ENCODE results near the gene NR6A1. TPM values are rescaled to one million over a fixed set of nuclear protein-coding genes. Genes with fewer than 3 reads are reported as not detected.

NR6A1 gene
- total RNA-seq, 4 donors from 2014 or later: 9.7 to 14.6 (median 12.5) TPM

- Histone ChIP-seq H3K4me1 (no peaks in the 10 kb centered on the region), H3K36me3 (no peaks in the 10 kb centered on the region), H3K27me3 (no peaks in the 10 kb centered on the region), H3K4me3 (no peak overlapping the region), H3K27ac (no peak overlapping the region), H3K9me3 (no peaks in the 10 kb centered on the region)
- WGBS, 2 donors (ENCODE audit: low coverage in 1 of 2): 81 to 87% methylated on average over 2 of the region's 2 CpGs
- intact Hi-C loops (cut with DNase I; ENCODE audit: low total_unique reads): no loop called here
- no peak for TF ChIP-seq POLR2AphosphoS5 (IDR thresholded peaks at IDR 0.05)
- no peak for TF ChIP-seq EP300 (IDR thresholded peaks at IDR 0.05; ENCODE audit: low read depth)
- no peak for TF ChIP-seq CTCF (IDR thresholded peaks at IDR 0.05)
- TF ChIP-seq POLR2A (IDR thresholded peaks at IDR 0.05): no peak
- no peak for DNase-seq
- in situ Hi-C loops (cut with MboI; ENCODE audit: low pct_ligation_motif_present in 1 of 4, low pct_unique_long_range_greater_than_20kb in 1 of 4, low sequenced_read_pairs in 3 of 4): no loop called here
Measured at GRCh38 chr9:124602632-124603031, 168.5 kb downstream of the NR6A1 start.

GRCh38 chr9:124602204-124602603, 168.9 kb downstream of the NR6A1 start:
- WGBS, 2 donors (ENCODE audit: low coverage in 1 of 2): 62 to 64% methylated on average over 2 of the region's 2 CpGs
- in situ Hi-C loops (cut with MboI; ENCODE audit: low pct_ligation_motif_present in 1 of 4, low pct_unique_long_range_greater_than_20kb in 1 of 4, low sequenced_read_pairs in 3 of 4): no loop called here
- no peak for DNase-seq
- Histone ChIP-seq H3K36me3 (no peaks in the 10 kb centered on the region), H3K4me1 (no peaks in the 10 kb centered on the region), H3K9me3 (no peaks in the 10 kb centered on the region), H3K4me3 (no peak overlapping the region), H3K27ac (no peak overlapping the region), H3K27me3 (no peaks in the 10 kb centered on the region)
- TF ChIP-seq POLR2AphosphoS5 (IDR thresholded peaks at IDR 0.05) (no peak), POLR2A (IDR thresholded peaks at IDR 0.05) (no peak), CTCF (IDR thresholded peaks at IDR 0.05) (no peak), EP300 (IDR thresholded peaks at IDR 0.05; ENCODE audit: low read depth) (no peak)
- intact Hi-C loops (cut with DNase I; ENCODE audit: low total_unique reads): no loop called here

- no peaks in the 10 kb centered on the region for H3K36me3 ChIP-seq
- no peak overlapping the region for H3K4me3 ChIP-seq
- intact Hi-C loops (cut with DNase I; ENCODE audit: low total_unique reads): no loop called here
- no peak for TF ChIP-seq POLR2A (IDR thresholded peaks at IDR 0.05)
- no peak for TF ChIP-seq EP300 (IDR thresholded peaks at IDR 0.05; ENCODE audit: low read depth)
- TF ChIP-seq CTCF (IDR thresholded peaks at IDR 0.05): no peak
- no peak for TF ChIP-seq POLR2AphosphoS5 (IDR thresholded peaks at IDR 0.05)
- H3K4me1 ChIP-seq: peaks cover 0 to 14% (median 8%) of the 10 kb centered on the region in 4 donors
- no peak for DNase-seq
- no peak overlapping the region for H3K27ac ChIP-seq
- no peaks in the 10 kb centered on the region for H3K9me3 ChIP-seq
- no peaks in the 10 kb centered on the region for H3K27me3 ChIP-seq
- in situ Hi-C loops (cut with MboI; ENCODE audit: low pct_ligation_motif_present in 1 of 4, low pct_unique_long_range_greater_than_20kb in 1 of 4, low sequenced_read_pairs in 3 of 4): no loop called here
Measured at GRCh38 chr9:124600407-124600806, 170.7 kb downstream of the NR6A1 start.

- Histone ChIP-seq H3K27me3 (no peaks in the 10 kb centered on the region), H3K4me3 (no peak overlapping the region), H3K36me3 (no peaks in the 10 kb centered on the region), H3K27ac (no peak overlapping the region), H3K4me1 (peaks cover 3 to 26% (median 15%) of the 10 kb centered on the region in 4 donors), H3K9me3 (no peaks in the 10 kb centered on the region)
- TF ChIP-seq POLR2AphosphoS5 (IDR thresholded peaks at IDR 0.05) (no peak), EP300 (IDR thresholded peaks at IDR 0.05; ENCODE audit: low read depth) (no peak), CTCF (IDR thresholded peaks at IDR 0.05) (no peak), POLR2A (IDR thresholded peaks at IDR 0.05) (no peak)
- intact Hi-C loops (cut with DNase I; ENCODE audit: low total_unique reads): no loop called here
- WGBS, 2 donors (ENCODE audit: low coverage in 1 of 2): 97% methylated on average over 39 of the region's 39 CpGs; no CpG with 5 or more reads in 1 of the 2 donors
- in situ Hi-C loops (cut with MboI; ENCODE audit: low pct_ligation_motif_present in 1 of 4, low pct_unique_long_range_greater_than_20kb in 1 of 4, low sequenced_read_pairs in 3 of 4): no loop called here
- DNase-seq: no peak
Measured at GRCh38 chr9:124599121-124599795, 171.9 kb downstream of the NR6A1 start.
